Glomerular endothelial cell (primary cell): ENCODE data around the gene FMN1. TPM values are rescaled to one million over a fixed set of nuclear protein-coding genes. Genes with fewer than 3 reads are reported as not detected.

Source experiments
- DNase-seq: peaks from one replicate; pipeline ENCODE4 v3.0.0-alpha.2; 2011; ENCODE audit warnings: low read depth, low spot score; ENCODE audit errors: extremely low read depth
- total RNA-seq: library from RNA; depleted of rRNA; stranded (reverse); fragments of >200 nt; gene quantifications from 2 replicates; pipeline ENCODE4 v1.2.3, GENCODE V29; 2015

The FMN1 gene
- total RNA-seq, 1 donor from 2014 or later, result 0.58 TPM

DNA sequence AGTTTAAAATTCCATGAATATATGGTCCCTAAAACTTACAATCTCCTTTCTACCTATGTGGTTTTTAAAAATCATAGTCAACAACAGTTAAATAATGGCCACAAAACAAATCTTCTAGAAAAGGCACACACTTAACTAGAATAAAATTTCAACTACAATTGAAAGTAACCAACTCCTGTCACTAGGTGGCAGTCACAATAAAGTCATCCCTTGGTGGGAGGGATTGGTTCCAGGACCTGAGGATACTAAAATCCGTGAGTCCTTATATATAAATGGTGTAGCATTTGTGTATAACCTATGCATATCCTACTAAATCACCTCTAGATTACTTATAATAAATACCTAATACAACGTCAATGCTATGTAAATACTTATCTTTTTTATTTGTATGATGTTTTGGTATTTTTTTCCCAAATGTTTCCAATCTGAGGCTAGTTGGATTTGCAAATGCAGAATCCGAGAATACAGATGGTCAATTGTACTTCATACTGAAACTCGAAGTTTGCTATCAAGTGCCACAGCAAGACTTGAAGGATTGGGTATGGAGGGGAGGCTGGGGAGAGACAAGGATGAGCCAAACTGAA lies 172.6 kb downstream of the FMN1 start:
- peak; percentile 52 for DNase-seq

DNA sequence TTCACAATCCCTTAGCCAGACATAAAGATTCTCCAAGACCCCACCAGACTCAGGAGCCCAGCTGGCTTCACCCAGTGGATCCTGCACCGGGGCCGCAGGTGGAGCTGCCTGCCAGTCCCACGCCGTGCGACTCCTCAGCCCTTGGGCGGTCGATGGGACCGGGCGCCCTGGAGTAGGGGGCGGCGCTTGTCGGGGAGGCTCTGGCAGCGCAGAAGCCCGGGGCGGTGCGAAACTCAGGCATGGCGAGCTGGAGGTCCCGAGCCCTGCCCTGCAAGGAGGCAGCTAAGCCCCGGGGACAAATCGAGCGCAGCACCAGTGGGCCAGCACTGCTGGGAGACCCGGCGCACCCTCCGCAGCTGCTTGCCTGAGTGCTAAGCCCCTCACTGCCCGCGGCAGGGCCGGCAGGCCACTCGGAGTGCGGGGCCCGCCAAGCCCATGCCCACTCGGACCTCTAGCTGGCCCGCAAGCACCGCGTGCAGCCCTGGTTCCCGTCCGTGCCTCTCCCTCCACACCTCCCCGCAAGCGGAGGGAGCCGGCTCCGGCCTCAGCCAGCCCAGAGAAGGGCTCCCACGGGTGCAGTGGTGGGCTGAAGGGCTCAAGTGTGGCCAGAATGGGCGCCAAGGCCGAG lies 175.0 kb downstream of the FMN1 start:
- DNase-seq, result no peak

DNA sequence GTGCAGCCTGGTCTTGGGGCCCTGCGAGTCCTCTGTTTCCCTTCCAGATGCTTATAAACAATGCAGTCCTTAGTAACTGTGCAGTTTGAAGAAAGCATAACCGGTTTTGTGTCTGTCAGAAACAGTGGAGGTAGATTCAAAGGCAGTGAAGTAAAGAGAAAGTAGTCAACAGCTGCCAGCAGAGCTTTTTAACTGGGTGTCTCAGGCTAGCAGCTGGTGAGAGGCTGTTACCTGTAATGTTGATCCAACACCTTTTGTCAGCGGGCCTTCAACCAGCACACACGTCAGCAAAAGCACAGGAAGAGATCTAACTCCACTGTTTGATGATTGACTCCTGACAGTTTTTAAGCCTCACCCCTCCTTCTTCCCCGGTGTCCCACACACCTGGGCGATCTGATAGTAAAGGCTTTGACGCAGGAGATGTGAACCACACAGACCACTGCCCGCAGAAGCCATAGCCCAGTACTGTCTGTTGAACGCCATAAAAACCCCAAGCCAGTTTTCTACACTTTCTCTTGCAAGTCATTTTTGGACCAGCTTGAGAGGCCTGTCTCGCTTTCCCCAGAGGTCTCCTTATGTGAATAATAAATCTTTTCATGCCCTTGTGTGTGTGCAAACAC lies 178.0 kb downstream of the FMN1 start:
- DNase-seq, result no peak

DNA sequence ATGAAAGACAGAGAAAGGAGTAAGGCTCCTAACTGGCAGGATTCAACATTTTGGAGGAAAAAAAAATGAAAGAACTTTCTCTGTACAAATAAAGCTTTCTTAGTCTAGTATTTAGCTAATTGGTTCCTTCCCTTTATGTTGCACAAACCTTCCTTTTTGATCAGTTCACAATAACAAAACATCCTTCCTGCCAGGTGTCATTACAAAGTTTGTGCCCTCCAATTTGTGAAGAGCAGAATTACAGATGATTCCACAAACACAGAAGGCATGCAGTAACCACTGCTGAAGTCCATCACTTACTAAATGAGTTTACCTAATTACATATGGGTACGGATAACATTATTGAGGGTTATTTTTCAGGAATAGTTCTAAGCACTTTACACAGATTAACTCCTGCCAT lies 179.9 kb downstream of the FMN1 start:
- no peak for DNase-seq

DNA sequence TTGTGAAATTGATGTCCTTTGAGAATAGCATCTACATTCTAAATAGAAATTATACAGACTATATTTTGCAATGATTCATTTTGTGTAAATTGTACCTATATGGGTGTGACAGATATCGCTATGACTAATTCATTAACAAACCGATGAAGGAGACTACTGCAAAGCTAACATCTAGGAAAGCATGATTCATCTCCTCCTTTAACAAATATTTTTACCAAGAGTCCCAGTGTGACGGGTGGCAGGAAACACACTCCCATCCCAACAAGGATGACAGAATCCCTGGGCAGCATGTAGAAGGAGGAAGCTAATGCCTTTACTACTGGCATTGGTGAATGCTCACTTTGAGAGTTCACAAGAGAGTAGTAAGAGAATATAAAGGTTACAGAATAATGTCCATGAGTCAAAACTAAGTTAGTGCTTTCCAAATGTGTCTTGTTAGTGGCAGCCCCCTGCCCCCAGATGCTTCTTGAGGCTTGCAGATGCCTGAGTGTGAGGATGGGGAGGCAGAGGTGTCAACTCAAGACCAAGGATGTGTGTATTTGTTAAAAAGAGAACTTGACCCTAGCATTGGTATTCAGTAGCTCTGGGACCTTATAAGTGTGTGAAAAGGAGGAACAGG lies 180.6 kb downstream of the FMN1 start:
- no peak for DNase-seq

DNA sequence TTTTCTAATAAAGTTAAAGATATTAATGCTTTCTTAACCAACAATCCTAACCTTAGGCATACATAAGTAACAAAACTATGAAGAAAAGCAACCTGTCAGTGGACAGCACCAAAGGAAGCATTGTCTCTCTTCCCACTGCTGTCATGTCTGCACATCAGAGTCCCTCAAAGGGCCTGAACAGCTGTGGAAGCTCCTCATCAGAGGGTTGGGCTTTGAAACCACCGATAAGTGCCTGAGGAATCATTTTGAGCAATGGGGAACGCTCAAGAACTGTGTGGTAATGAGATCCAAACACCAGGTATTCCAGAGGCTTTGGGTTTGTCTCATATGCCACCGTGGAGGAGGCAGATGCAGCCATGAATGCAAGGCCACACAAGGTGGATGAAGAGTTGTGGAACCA lies 182.5 kb downstream of the FMN1 start:
- DNase-seq, result no peak

DNA sequence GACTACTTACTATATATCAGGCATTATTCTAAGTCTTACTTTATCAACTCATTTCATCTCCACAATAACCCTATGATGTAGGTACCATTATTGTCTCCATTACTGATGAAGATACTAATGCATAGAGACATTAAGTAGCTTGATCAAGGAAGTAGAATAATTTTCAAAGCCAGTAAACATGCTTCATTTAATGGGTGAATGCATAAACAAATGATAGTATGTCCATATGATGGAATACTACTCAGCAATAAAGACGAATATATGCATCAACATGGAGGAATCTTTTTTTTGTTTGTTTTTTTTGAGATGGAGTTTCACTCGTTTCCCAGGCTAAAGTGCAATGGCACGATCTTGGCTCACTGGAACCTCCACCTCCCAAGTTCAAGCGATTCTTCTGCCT lies 184.9 kb downstream of the FMN1 start:
- no peak for DNase-seq

DNA sequence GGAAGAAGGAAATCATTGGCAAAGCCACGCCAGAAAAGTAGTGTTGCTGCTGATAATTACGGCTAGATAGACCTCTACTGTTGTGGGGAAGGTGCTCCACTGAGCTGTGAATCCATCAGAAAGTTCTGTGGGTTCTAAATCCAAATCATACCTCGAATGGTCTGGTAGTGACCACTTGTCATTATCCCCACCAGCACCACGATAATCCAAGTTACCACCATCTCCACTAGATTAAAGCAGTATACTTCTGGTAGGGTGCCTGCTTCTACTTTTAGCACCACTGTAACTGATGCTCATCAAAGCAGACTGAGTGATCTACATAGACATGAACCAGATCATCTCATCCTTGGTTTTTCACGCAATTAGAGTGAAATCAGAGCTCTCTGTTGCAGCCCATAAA lies 185.5 kb downstream of the FMN1 start:
- no peak for DNase-seq

DNA sequence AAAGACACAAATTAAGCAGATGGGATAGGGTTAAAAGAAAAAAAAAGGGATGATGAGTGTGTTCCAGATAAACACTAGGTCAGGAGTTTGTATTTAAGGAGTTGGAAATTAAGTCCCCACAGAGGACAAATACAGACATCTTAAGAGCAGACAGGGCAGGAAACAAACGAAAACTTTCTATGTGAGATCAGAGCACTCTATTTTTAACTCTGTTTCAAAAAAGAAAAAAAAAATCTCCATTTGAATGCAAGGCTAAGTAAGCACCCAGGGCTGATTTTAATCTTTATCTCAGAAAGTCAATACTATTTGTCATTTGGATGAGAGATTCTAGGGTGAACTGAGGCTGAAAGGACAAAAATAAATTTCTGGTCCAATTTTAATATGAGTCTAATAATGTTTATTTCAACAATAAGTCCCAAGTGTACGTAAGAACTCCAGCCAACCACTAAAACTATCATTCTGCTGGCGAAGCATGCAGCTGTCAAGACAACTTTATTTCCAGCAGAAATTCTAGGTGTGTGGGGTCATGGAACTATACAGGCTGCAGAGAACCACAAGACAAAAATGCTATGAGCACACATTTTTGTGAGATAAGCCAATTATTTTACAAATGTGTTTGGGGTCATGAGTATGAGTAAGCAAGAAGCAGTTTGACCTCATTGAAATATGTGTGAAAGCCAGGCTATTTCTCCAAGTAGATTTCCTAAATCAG lies 186.1 kb downstream of the FMN1 start:
- no peak for DNase-seq

DNA sequence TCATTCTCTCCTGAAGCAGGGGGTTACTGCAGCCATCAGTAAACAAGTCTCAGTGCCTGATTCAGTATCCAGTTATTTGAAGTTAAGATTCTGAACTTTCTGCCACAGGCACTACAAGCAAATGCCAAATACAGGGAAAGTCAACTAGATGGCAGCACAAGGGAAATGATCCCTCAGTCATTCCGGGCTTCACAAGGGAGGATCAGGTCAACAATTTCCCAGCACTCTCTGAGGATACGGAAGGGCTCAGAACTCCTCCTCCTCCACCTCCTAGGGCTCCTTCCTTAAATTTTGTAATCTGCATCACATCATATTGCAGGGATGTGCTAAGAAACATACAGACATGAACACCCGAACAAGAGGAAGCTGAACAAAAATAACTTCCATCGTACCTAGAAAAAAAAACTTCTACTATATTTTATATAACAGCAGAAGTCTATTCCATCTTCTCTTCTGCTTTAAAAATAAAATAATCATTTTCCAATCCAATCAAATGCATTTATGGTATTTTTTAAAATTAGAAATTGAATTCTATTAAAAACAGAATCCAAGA lies 187.1 kb downstream of the FMN1 start:
- no peak for DNase-seq

DNA sequence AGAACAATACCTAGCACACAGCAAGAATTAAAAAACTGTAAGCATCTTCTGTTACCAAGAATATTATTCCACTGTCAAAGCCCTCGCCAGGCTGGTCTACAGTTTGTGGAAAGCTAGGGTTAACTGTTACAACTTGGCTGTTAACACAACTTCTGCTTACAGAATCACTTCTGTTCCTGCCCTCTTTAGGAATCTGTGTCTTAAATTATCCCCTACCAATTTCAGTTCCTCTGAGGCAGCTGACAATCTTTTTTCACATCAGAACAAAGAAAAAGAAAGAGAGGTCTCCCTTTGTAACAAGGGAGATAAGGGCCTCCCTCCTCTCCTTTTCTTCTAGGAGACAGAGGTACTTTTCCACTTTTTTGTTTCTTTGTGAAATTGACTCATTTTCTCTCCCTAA lies 188.9 kb downstream of the FMN1 start:
- no peak for DNase-seq

DNA sequence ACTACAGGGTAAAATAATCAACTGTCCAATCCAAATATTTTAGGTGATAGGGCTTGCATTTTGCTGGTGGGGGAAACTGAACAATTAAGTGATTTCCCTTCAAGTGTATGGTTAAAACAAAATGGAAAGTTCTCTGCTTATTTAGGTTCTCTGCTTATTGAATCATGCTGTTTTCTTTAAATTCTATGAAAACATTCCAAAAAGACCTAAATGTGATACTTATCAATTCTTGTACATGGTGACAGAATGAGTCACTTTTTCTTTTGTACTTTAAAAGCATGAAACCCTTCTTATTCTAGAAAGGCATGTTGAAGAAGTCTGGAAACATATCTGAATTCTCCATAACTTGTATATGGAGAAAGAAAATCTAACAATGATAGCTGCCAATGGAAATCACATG lies 192.6 kb downstream of the FMN1 start:
- DNase-seq, result no peak

DNA sequence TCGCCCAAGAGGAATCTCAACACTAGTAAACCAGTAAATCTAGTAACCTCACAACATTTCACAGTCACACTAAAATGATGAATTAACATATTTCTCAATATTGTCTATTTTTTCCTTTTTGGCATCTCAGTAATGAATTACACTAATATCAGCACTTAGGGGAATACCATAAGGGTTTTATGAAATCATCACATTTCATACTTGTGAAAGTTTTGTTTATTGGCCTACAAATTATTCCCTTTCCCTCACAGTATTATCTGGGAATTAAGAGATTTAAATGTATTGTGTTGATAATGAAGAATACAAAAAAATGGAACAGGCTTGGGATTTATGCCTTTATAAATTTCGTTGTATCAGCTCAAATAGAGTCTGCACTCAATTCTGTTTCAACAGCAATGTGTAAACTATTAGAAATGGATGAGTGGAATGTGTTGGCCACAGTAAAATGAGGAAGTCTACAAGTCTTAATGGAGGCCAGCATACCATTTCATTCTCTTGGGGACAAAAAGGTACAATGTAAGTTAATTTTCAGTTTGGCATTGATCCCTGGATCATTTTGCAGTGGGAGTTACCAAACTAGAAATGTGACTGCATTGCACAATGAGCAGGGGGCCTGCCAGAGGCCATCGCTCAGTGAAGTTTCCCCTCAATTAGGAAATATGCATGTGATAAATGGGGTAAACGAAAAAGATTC lies 195.4 kb downstream of the FMN1 start:
- DNase-seq, result no peak

DNA sequence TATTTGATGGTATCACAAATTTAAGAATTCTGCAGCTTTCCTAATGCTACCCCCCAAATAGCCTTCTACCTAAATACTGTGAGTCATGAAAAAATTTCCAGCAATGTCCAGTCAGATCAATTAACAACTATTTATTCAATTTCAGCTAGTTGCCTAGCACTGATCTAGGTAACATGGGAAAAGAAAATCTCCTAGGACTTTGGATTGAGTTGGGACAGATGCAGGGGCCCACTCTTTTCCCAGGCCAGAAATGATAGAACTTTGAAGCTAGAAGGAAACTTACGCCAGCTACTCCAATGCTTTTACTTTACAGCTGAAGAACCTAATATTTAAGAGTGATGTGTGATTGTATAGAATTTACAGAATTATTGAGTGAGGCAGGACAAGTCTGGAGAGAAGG lies 196.3 kb downstream of the FMN1 start:
- no peak for DNase-seq

DNA sequence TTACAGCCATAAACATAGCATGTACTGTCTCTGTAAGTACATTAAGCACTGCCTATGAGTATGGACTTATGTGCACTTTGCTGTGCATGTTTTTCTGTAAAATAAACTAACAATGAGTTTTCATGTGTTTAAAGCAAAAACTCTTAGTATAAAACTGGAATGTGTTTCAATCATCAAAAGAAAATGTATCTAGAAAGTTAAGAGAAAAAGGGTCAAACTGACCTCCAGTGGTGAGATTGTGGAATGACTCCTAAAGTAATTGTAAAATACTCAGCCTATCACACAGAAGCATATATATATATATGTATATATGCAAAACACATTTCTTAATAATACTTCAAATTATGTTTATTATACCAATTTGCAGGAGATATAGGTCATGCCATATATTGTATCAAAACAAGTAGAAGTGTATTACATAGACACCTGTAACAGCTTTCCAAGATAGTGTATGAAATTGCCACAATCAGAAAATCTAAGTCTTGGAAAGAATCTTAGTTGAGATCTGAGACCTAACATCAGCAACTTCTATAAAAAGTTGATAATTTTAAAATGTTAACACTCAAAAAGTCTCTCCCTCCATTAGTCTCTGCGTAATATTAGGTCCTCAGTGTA lies 199.6 kb downstream of the FMN1 start:
- DNase-seq, result peak; percentile 36

DNA sequence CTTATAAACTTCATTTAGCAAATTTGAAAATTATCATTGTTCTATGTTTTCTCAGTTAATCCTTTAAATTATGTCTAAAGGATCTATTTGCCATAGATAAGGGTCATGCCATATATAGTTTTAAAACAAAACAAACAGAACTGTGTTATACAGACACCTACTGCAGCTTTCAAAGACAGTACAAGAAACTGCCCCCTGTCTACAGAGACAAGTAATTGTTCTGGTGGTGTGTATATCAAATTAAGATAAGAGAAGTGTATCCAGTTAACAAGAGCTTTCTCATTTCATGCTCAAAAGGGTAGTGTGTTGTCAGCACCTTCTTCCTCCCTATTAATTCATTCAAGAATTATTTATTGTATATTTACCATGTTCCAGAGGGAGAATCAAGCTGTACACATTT lies 201.2 kb downstream of the FMN1 start:
- no peak for DNase-seq

DNA sequence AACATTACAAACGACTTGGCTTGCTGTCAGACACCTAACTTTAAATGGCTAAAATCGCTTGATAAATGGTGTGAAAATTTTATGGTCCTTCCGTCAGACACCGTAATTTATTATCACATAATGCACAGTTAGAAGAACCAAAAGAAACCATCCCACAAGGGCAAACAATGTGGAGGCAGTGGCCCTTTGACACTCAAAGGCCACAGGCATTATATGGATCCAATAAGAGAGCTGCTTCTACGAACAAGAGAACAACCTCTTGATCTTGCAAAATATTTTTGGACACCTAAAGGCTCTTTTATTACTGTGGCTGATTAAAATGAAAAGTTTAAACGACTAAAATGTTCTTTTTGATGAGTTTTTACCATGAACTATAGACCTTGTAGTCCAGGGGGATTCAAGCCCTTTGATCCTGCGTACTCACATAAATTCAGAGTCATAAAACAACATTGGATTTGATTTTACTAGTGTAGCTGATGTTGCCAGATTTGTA lies 202.8 kb downstream of the FMN1 start:
- no peak for DNase-seq

DNA sequence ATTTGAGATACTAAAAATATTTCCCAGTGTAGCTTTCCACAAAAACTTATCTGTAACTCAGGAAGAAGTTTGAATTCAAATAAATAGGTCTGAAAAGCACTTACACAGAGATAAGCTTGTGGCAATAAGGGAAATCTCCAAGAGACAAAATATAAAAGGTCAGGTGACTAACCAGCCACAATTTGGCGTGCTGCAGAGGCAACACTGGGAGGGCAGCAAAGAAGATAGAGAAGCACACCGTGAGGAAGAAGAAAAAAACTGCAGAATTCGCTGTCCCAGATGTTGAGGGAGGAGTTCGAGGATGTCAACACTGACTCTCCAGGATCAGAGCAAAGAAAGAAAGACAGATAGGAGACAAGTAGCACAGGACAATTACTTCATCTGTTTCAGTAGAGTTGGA lies 204.4 kb downstream of the FMN1 start:
- DNase-seq, result no peak

DNA sequence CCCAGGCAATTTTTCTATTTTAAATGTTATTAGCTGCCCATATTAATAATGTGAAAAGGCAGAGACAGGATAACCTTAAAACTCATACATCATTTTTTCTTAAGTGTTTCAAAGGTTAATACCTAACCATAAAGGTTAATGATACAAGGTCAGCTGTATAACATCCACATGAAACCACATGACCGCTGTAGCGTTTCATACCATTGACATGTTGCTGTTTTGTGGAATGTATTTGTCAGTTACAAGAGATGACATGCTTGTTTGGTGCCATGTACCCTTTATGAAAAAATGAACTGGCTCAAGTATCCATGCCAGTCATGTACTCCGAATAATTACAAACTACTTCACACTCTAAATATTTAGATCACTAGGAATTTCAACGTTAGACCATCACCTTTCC lies 207.4 kb downstream of the FMN1 start:
- no peak for DNase-seq

DNA sequence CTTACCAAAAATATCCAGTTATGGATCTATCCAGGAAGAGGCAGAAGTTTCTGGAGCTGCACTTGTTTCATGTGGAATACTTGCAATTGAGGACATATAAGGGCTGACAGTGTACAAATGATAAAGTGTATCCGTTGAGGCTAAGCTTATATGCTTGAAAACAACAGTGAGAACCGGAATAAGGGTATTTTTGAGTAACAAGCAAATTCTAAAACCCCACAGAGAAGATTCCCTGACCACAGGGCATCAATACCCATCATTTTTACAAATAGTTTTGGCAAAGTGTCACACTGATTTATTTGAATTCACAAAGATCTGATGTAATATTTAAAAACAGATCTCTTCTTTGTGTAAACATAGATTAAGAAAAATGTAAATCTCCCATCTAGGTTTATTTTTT lies 208.4 kb downstream of the FMN1 start:
- DNase-seq, result no peak
